ENCODE measurements around the gene PLPP2.
"Not testable (repeated sequence)": the region's sequence is repeated elsewhere in the genome, so short reads cannot be mapped to it uniquely, and the experiment has no call there.

PLPP2 gene

GRCh38 chr19:262125-262524 lies 29.1 kb downstream of the PLPP2 start:
- no peak for DNase-seq

- DNase-seq: not testable (repeated sequence)
These were observed 34.4 kb downstream of the PLPP2 start for GRCh38 chr19:256804-257203.

GRCh38 chr19:252421-253186 lies 38.6 kb downstream of the PLPP2 start:
- DNase-seq: not testable (repeated sequence)

GRCh38 chr19:246551-246950 lies 44.7 kb downstream of the PLPP2 start:
- no peak for DNase-seq

GRCh38 chr19:245900-246299 lies 45.3 kb downstream of the PLPP2 start:
- DNase-seq: not testable (repeated sequence)

- DNase-seq: no peak
These were observed 45.7 kb downstream of the PLPP2 start for GRCh38 chr19:245457-245856.

Data from NCI-H1417 (cell line).